HepG2 (cell line): ENCODE results near the gene SPPL2B. TPM values are rescaled to one million over a fixed set of nuclear protein-coding genes. Genes with fewer than 3 reads are reported as not detected.

ENCODE experiments used
- ATAC-seq: fragments of 200-7000 bp; cut with Tn5 transposase; 3 replicates; pipeline ENCODE4 v1.9.1; 2020; ENCODE audit warnings: mild to moderate bottlenecking, moderate library complexity
- BruUV-seq: library from RNA; stranded (reverse); fragments of 400-500 nt; replicated peaks from 2 replicates; lab custom pipeline; 2021; lab: Mats Ljungman, UMichigan
- CTCF ChIA-PET: fragments of 300-600 bp; formaldehyde crosslinking; extraction: SDS; loops from one replicate; lab custom pipeline; 2021; ENCODE audit warnings: low total read pairs, inconsistent platforms, low intra/inter-chr PET ratio; lab: Yijun Ruan, JAX
- POLR2A ChIA-PET: fragments of 350-600 bp; sonication (Branson Sonifier 250); formaldehyde crosslinking; loops from one replicate; lab custom pipeline; 2020; ENCODE audit warnings: antibody characterized with exemption, inconsistent platforms; lab: Yijun Ruan, JAX
- DNase-seq: peaks from one replicate; pipeline ENCODE4 v3.0.0-alpha.2; 2015; ENCODE audit warnings: low spot score
- FAIRE-seq: peaks from 3 replicates; lab custom pipeline; 2011; peaks lifted over from hg19 to GRCh38; lab: Jason Lieb, UNC
- H2AFZ ChIP-seq: one replicate; pipeline ENCODE4 v1.6.1; 2011; ENCODE audit warnings: low read length, inconsistent platforms
- H3K27ac ChIP-seq: fragments of 300-600 bp; 3 replicates; pipeline ENCODE4 v1.8.0; 2011; ENCODE audit warnings: mixed run types, mild to moderate bottlenecking, mixed read lengths, low read length, inconsistent platforms; ENCODE audit not compliant: insufficient read depth; ENCODE audit errors: extremely low read length
- H3K27me3 ChIP-seq, 2 experiments: fragments of 200-600 bp in 1 of 2; 2 replicates in 1 of 2; 3 replicates in 1 of 2; pipeline versions ENCODE4 v1.6.0 to v1.8.0; 2011; ENCODE audit warnings: low read length in 2 of 2, mild to moderate bottlenecking in 2 of 2, moderate library complexity in 2 of 2, inconsistent platforms in 1 of 2; ENCODE audit not compliant: insufficient read depth in 2 of 2, control insufficient read depth in 1 of 2
- H3K36me3 ChIP-seq, 2 experiments: fragments of 200-600 bp in 1 of 2; replicated peaks in 1 of 2; 2 replicates in 1 of 2; 3 replicates in 1 of 2; pipeline versions ENCODE4 v1.5.1 to v1.8.0; 2011; ENCODE audit warnings: low read length in 2 of 2, inconsistent platforms in 1 of 2; ENCODE audit not compliant: insufficient read depth in 2 of 2, control insufficient read depth in 1 of 2
- H3K4me1 ChIP-seq: 2 replicates; pipeline ENCODE4 v1.5.1; 2012; ENCODE audit warnings: low read length, inconsistent platforms; ENCODE audit not compliant: insufficient read depth
- H3K4me2 ChIP-seq: 2 replicates; pipeline ENCODE4 v1.6.0; 2011; ENCODE audit warnings: low read depth, low read length, inconsistent platforms
- H3K4me3 ChIP-seq, 3 experiments: fragments of 200-600 bp in 1 of 3; sonication (generic), shearing (Covaris generic) in 1 of 3; replicated peaks in 1 of 3; 2 replicates each; pipeline ENCODE4 v1.5.1; 2011 to 2016; ENCODE audit warnings: low read length in 3 of 3, inconsistent platforms in 2 of 3, low read depth in 2 of 3, mild to moderate bottlenecking in 2 of 3, control low read depth in 1 of 3, mixed read lengths in 1 of 3; ENCODE audit not compliant: insufficient read depth in 1 of 3
- H3K79me2 ChIP-seq: one replicate; pipeline ENCODE4 v1.6.1; 2011; ENCODE audit warnings: low read length, inconsistent platforms; ENCODE audit not compliant: insufficient read depth
- H3K9ac ChIP-seq: 2 replicates; pipeline ENCODE4 v1.6.0; 2011; ENCODE audit warnings: mild to moderate bottlenecking, low read depth, low read length, inconsistent platforms; ENCODE audit not compliant: insufficient read depth
- H3K9me3 ChIP-seq: 2 replicates; pipeline ENCODE4 v1.5.1; 2012; ENCODE audit warnings: mild to moderate bottlenecking, low read length
- H4K20me1 ChIP-seq: 2 replicates; pipeline ENCODE4 v1.6.0; 2011; ENCODE audit warnings: inconsistent platforms, mild to moderate bottlenecking, low read length, moderate library complexity; ENCODE audit not compliant: insufficient read depth
- EP300 ChIP-seq, 3 experiments: sonication (generic) in 1 of 3; formaldehyde crosslinking in 1 of 3; IDR thresholded peaks; 2 replicates each; pipeline versions ENCODE4 v1.5.1 to v1.6.1; 2011 to 2020; ENCODE audit warnings: low read depth in 2 of 3, low read length in 2 of 3, borderline replicate concordance in 1 of 3, improper control_type of control experiment in 1 of 3, mild to moderate bottlenecking in 1 of 3, missing genetic modification reagents in 1 of 3, moderate library complexity in 1 of 3
- HDAC1 ChIP-seq: sonication (generic); formaldehyde crosslinking; IDR thresholded peaks from 2 replicates; pipeline ENCODE4 v1.5.1; 2020; ENCODE audit warnings: mild to moderate bottlenecking, missing genetic modification reagents
- HOMEZ ChIP-seq: IDR thresholded peaks from 2 replicates; pipeline ENCODE4 v1.6.1; 2016; ENCODE audit warnings: low read depth
- KLF12 ChIP-seq: sonication (generic); formaldehyde crosslinking; IDR thresholded peaks from 2 replicates; pipeline ENCODE4 v1.4.0; 2020; ENCODE audit warnings: missing genetic modification reagents, borderline replicate concordance
- MED1 ChIP-seq: sonication (generic); formaldehyde crosslinking; IDR thresholded peaks from 2 replicates; pipeline ENCODE4 v1.4.0; 2020; ENCODE audit warnings: missing genetic modification reagents
- NFIC ChIP-seq: IDR thresholded peaks from 2 replicates; pipeline ENCODE4 v1.6.1; 2012; ENCODE audit warnings: mild to moderate bottlenecking, low read length, inconsistent platforms
- PAWR ChIP-seq: sonication (generic); formaldehyde crosslinking; IDR thresholded peaks from 2 replicates; pipeline ENCODE4 v1.4.0; 2020; ENCODE audit warnings: missing genetic modification reagents, mild to moderate bottlenecking, borderline replicate concordance
- REL ChIP-seq: sonication (generic); formaldehyde crosslinking; conservative IDR thresholded peaks from 2 replicates; pipeline ENCODE4 v1.8.0; 2022; ENCODE audit warnings: mild to moderate bottlenecking, missing genetic modification reagents, moderate library complexity
- SIX1 ChIP-seq: sonication (generic); formaldehyde crosslinking; IDR thresholded peaks from 2 replicates; pipeline ENCODE4 v1.4.0; 2020; ENCODE audit warnings: missing genetic modification reagents, borderline replicate concordance
- XBP1 ChIP-seq: sonication (generic); formaldehyde crosslinking; IDR thresholded peaks from 2 replicates; pipeline ENCODE4 v1.5.0; 2020; ENCODE audit warnings: missing genetic modification reagents
- ZMYM3 ChIP-seq: sonication (generic); formaldehyde crosslinking; IDR thresholded peaks from 2 replicates; pipeline ENCODE4 v1.5.1; 2020; ENCODE audit warnings: mild to moderate bottlenecking, missing genetic modification reagents
- ZNF572 ChIP-seq: sonication (generic); formaldehyde crosslinking; IDR thresholded peaks from 2 replicates; pipeline ENCODE4 v1.5.1; 2020; ENCODE audit warnings: mild to moderate bottlenecking, missing genetic modification reagents
- ZNF609 ChIP-seq: sonication (generic); formaldehyde crosslinking; IDR thresholded peaks from 2 replicates; pipeline ENCODE4 v1.4.0; 2020; ENCODE audit warnings: mild to moderate bottlenecking, missing genetic modification reagents, borderline replicate concordance
- ZNF770 ChIP-seq: sonication (generic); formaldehyde crosslinking; IDR thresholded peaks from 2 replicates; pipeline ENCODE4 v1.5.0; 2020; ENCODE audit warnings: mild to moderate bottlenecking, missing genetic modification reagents
- WGBS: methylation state at CpG from one replicate; pipeline ENCODE4 v1.1.6; 2017; ENCODE audit warnings: low lambda C conversion rate; 5-methylcytosine and 5-hydroxymethylcytosine counted together
- in situ Hi-C: cut with HindIII; loops from 2 replicates; pipeline ENCODE4 v1.10.0; 2017; ENCODE audit warnings: low pct_unique_long_range_greater_than_20kb; ENCODE audit not compliant: extremely low pct_ligation_motif_present
- intact Hi-C: fragments of 100-400 bp; cut with micrococcal nuclease; formaldehyde crosslinking; loops from one replicate; pipeline ENCODE4 v1.10.0; 2022; ENCODE audit not compliant: unreplicated experiment
- polyA plus RNA-seq, 8 experiments: library from polyadenylated mRNA; depleted of rRNA in 3 of 8; stranded (reverse) in 7 of 8; unstranded in 1 of 8; fragments of >200 nt; fragmentation: Illumina TruSeq in 4 of 8; extraction: Trizol in 4 of 8; gene quantifications; 2 replicates each; pipeline versions ENCODE4 v1.2.1 to v1.2.3, GENCODE V29; 2011 to 2016; ENCODE audit warnings: low read depth in 4 of 8, missing spikeins in 1 of 8, mixed read lengths in 1 of 8; ENCODE audit not compliant: insufficient read depth in 1 of 8
- total RNA-seq, 5 experiments: library from RNA; depleted of rRNA; stranded (reverse); fragments of >200 nt; fragmentation: Illumina TruSeq; extraction: Trizol; gene quantifications; 2 replicates each; pipeline ENCODE4 v1.2.3, GENCODE V29; 2016; ENCODE audit warnings: low read depth in 1 of 5

Gene SPPL2B
- total and polyA plus RNA-seq, 2 of the 13 experiments (the other 11 are each of a cell fraction or from before 2014, with no cell fraction given) = 14.9 to 15.2 TPM

GRCh38 chr19:2385053-2385721 is 56.7 kb downstream of the SPPL2B start:
- peak overlapping the region in 2 of 3 experiments; percentile 32 to 61; a peak in 3 of 6 replicates for H3K4me3 ChIP-seq
- H3K79me2 ChIP-seq = no peaks in the 10 kb centered on the region
- ChIA-PET CTCF (no interaction called here), POLR2A (interaction anchor here (0.7 to 2.6 kb wide), 5 partner anchors 9 to 91 kb away, joined by 3 to 47 read pairs (median 4); partner anchors contain the start of genes GADD45B and TIMM13)
- ATAC-seq (peak; percentile 90), DNase-seq (peak; percentile 81), FAIRE-seq (peak; percentile 30)
- peak overlapping the region; percentile 32 for H3K27ac ChIP-seq
- peak overlapping the region; percentile 74 for H3K4me2 ChIP-seq
- H3K4me1 ChIP-seq = peaks cover 20% of the 10 kb centered on the region
- peaks cover 2 to 9% of the 10 kb centered on the region in 2 experiments; a peak in 3 of 5 replicates for H3K27me3 ChIP-seq
- WGBS = 20% methylated on average over 24 of the region's 37 CpGs
- H4K20me1 ChIP-seq = no peaks in the 10 kb centered on the region
- in situ Hi-C loops (no loop called here), intact Hi-C loops (loop anchor here (1.0 kb wide), 1 partner anchor 9 kb away; no protein-coding TSS in a partner anchor)
- H3K36me3 ChIP-seq = no peaks in the 10 kb centered on the region
- H3K9me3 ChIP-seq = peaks cover 7% of the 10 kb centered on the region; the same call in 1 of the 2 replicates
- BruUV-seq = no TSS peak
- H3K9ac ChIP-seq = no peak overlapping the region
- H2AFZ ChIP-seq = no peak overlapping the region
- TF ChIP-seq HOMEZ (CRISPR knock-in tag) (no peak), ZMYM3 (CRISPR knock-in tag) (peak; percentile 96), SIX1 (peak; percentile 57; the same call in 1 of the 2 replicates), MED1 (peak; percentile 57; the same call in 1 of the 2 replicates), REL (no peak), PAWR (CRISPR knock-in tag) (no peak), KLF12 (CRISPR knock-in tag) (peak; percentile 53; the same call in 1 of the 2 replicates), HDAC1 (peak; percentile 57), NFIC (no peak), ZNF572 (no peak), XBP1 (CRISPR knock-in tag) (peak; percentile 79; the same call in 1 of the 2 replicates), ZNF609 (CRISPR knock-in tag) (no peak; the same call in 1 of the 2 replicates), ZNF770 (CRISPR knock-in tag) (peak; percentile 100), EP300 (IDR thresholded peaks at IDR 0.05; ENCODE audit: low read depth in 2 of 2, low read length in 2 of 2) (no peak), EP300 (CRISPR knock-in tag; IDR thresholded peaks at IDR 0.05; ENCODE audit: borderline replicate concordance) (no peak)
